SK-N-SH (cell line): ENCODE data around the gene SNURF. TPM values are rescaled to one million over a fixed set of nuclear protein-coding genes. Genes with fewer than 3 reads are reported as not detected.
"Not testable (repeated sequence)": the region's sequence is repeated elsewhere in the genome, so short reads cannot be mapped to it uniquely, and the experiment has no call there.

Source experiments
- CTCF ChIA-PET: fragments of 300-600, 350-600 bp; formaldehyde crosslinking; extraction: SDS; loops from one replicate; lab custom pipeline; 2021; lab: Yijun Ruan, JAX
- POLR2A ChIA-PET: fragments of 350-600 bp; sonication (Branson Sonifier 250); formaldehyde crosslinking; extraction: SDS; loops from one replicate; lab custom pipeline; 2020; ENCODE audit warnings: antibody characterized with exemption, inconsistent platforms; lab: Yijun Ruan, JAX
- DNase-seq: peaks from one replicate; pipeline ENCODE4 v3.0.0; 2012
- H2AFZ ChIP-seq: fragments of 200-600 bp; sonication (generic); 2 replicates; pipeline ENCODE4 v1.8.1; 2016; ENCODE audit warnings: antibody characterized with exemption, mild to moderate bottlenecking, low read depth
- H3F3A ChIP-seq: fragments of 200-600 bp; sonication (generic); replicated peaks from 2 replicates; pipeline ENCODE3; 2016; ENCODE audit warnings: antibody characterized with exemption, mild to moderate bottlenecking; ENCODE audit not compliant: insufficient read depth
- H3K27ac ChIP-seq, 2 experiments: fragments of 200-500 bp in 1 of 2; fragments of 200-600 bp in 1 of 2; sonication (Bioruptor generic) in 1 of 2; sonication (generic), shearing (Covaris generic) in 1 of 2; 2 replicates each; pipeline versions ENCODE4 v1.5.1 to v1.6.1; 2014 to 2016; ENCODE audit warnings: low read depth in 2 of 2, inconsistent platforms in 1 of 2, low read length in 1 of 2, mild to moderate bottlenecking in 1 of 2, mixed read lengths in 1 of 2
- H3K27me3 ChIP-seq: fragments of 200-600 bp; sonication (generic), shearing (Covaris generic); 2 replicates; pipeline ENCODE4 v1.6.1; 2016; ENCODE audit warnings: mixed run types; ENCODE audit not compliant: insufficient read depth
- H3K36me3 ChIP-seq, 2 experiments: fragments of 200-500 bp in 1 of 2; fragments of 200-600 bp in 1 of 2; sonication (Bioruptor generic) in 1 of 2; sonication (generic) in 1 of 2; replicated peaks in 1 of 2; 2 replicates each; pipeline versions ENCODE3 to v1.5.1; 2014 to 2016; ENCODE audit warnings: low read length in 1 of 2, mild to moderate bottlenecking in 1 of 2; ENCODE audit not compliant: insufficient read depth in 2 of 2, control insufficient read depth in 1 of 2
- H3K4me1 ChIP-seq, 2 experiments: fragments of 200-500 bp in 1 of 2; fragments of 200-600 bp in 1 of 2; sonication (Bioruptor generic) in 1 of 2; sonication (generic), shearing (Covaris generic) in 1 of 2; 2 replicates each; pipeline versions ENCODE4 v1.5.1 to v1.6.1; 2014 to 2016; ENCODE audit warnings: low read depth in 1 of 2, low read length in 1 of 2, mixed run types in 1 of 2; ENCODE audit not compliant: insufficient read depth in 2 of 2, control insufficient read depth in 1 of 2
- H3K4me2 ChIP-seq: fragments of 200-600 bp; sonication (generic), shearing (Covaris generic); 2 replicates; pipeline ENCODE4 v1.6.1; 2017; ENCODE audit warnings: mixed run types
- H3K4me3 ChIP-seq, 2 experiments: fragments of 200-500 bp in 1 of 2; fragments of 200-600 bp in 1 of 2; sonication (Bioruptor generic) in 1 of 2; sonication (generic), shearing (Covaris generic) in 1 of 2; 2 replicates each; pipeline versions ENCODE4 v1.5.1 to v1.8.1; 2014 to 2016; ENCODE audit warnings: low read depth in 2 of 2, inconsistent platforms in 1 of 2, low read length in 1 of 2, mild to moderate bottlenecking in 1 of 2, mixed read lengths in 1 of 2, moderate library complexity in 1 of 2
- H3K79me2 ChIP-seq: fragments of 200-600 bp; sonication (generic); 2 replicates; pipeline ENCODE4 v1.8.1; 2017; ENCODE audit warnings: mild to moderate bottlenecking; ENCODE audit not compliant: insufficient read depth
- H3K9ac ChIP-seq: fragments of 200-600 bp; sonication (generic); 2 replicates; pipeline ENCODE4 v1.6.1; 2017; ENCODE audit warnings: mixed run types
- H3K9me2 ChIP-seq: fragments of 200-600 bp; sonication (generic); 2 replicates; pipeline ENCODE4 v1.6.1; 2017; ENCODE audit warnings: mixed run types
- H3K9me3 ChIP-seq: fragments of 200-600 bp; sonication (generic); 2 replicates; pipeline ENCODE4 v1.6.1; 2017; ENCODE audit warnings: mixed run types, mild to moderate bottlenecking, moderate library complexity
- H4K20me1 ChIP-seq: fragments of 200-600 bp; sonication (generic); 2 replicates; pipeline ENCODE4 v1.6.1; 2017; ENCODE audit warnings: mild to moderate bottlenecking, mixed run types; ENCODE audit not compliant: insufficient read depth
- ELF1 ChIP-seq: IDR thresholded peaks from 2 replicates; pipeline ENCODE4 v1.4.0; 2012
- EP300 ChIP-seq, 2 experiments: IDR thresholded peaks; 2 replicates each; pipeline versions ENCODE4 v1.4.0 to v1.6.1; 2012; ENCODE audit warnings: borderline replicate concordance in 1 of 2, low read depth in 1 of 2, low read length in 1 of 2
- GABPA ChIP-seq: IDR thresholded peaks from 2 replicates; pipeline ENCODE4 v1.4.0; 2012; ENCODE audit warnings: low read depth, mild to moderate bottlenecking
- NRF1 ChIP-seq: IDR thresholded peaks from 2 replicates; pipeline ENCODE4 v1.6.1; 2012; ENCODE audit warnings: low read depth, mild to moderate bottlenecking, low read length
- POLR2AphosphoS5 ChIP-seq: IDR thresholded peaks from 2 replicates; pipeline ENCODE4 v1.6.1; 2012; ENCODE audit warnings: low read depth, low read length
- RAD21 ChIP-seq: IDR thresholded peaks from 2 replicates; pipeline ENCODE4 v1.6.1; 2012; ENCODE audit warnings: mild to moderate bottlenecking, low read length
- RFX5 ChIP-seq: IDR thresholded peaks from 2 replicates; pipeline ENCODE4 v1.6.1; 2012; ENCODE audit warnings: mild to moderate bottlenecking, improper control_type of control experiment, low read length
- SMC3 ChIP-seq: IDR thresholded peaks from 2 replicates; pipeline ENCODE4 v1.6.1; 2012; ENCODE audit warnings: low read depth, low read length, improper control_type of control experiment
- USF1 ChIP-seq: IDR thresholded peaks from 2 replicates; pipeline ENCODE4 v1.4.0; 2012; ENCODE audit warnings: low read depth, borderline replicate concordance
- USF2 ChIP-seq: fragments of 150-350 bp; IDR thresholded peaks from 2 replicates; pipeline ENCODE4 v1.6.1; 2017; ENCODE audit warnings: antibody characterized with exemption, low read length, low read depth, borderline replicate concordance
- YY1 ChIP-seq: IDR thresholded peaks from 2 replicates; pipeline ENCODE4 v1.4.0; 2012; ENCODE audit warnings: low read depth, mild to moderate bottlenecking
- WGBS: methylation state at CpG from one replicate; pipeline ENCODE4 v1.1.6; 2017; ENCODE audit warnings: low lambda C conversion rate; 5-methylcytosine and 5-hydroxymethylcytosine counted together
- polyA plus RNA-seq, 3 experiments: library from polyadenylated mRNA; depleted of rRNA; stranded (reverse); fragments of >200 nt; gene quantifications; 2 replicates each; pipeline ENCODE4 v1.2.3, GENCODE V29; 2012

The SNURF gene
- polyA plus RNA-seq, 1 of the 3 experiments (the other 2 are of a cell fraction): 16.0 TPM

- POLR2A ChIA-PET: no interaction called here
- no peak for DNase-seq
- Histone ChIP-seq H3K27ac (no peak overlapping the region), H3K9ac (no peak overlapping the region), H2AFZ (no peak overlapping the region), H3K79me2 (no peaks in the 10 kb centered on the region), H3K27me3 (no peaks in the 10 kb centered on the region), H3K36me3 (peaks cover 0 to 4% of the 10 kb centered on the region in 2 experiments), H3K4me1 (no peaks in the 10 kb centered on the region), H3K4me2 (no peak overlapping the region), H3K9me3 (no peaks in the 10 kb centered on the region)
- 59% methylated on average over 14 of the region's 14 CpGs for WGBS
- CTCF ChIA-PET: no interaction called here
- TF ChIP-seq ELF1: no peak
- TF ChIP-seq, all 33 proteins: peak for 0
- Histone ChIP-seq H3K4me3 (no peak overlapping the region), H4K20me1 (no peaks in the 10 kb centered on the region), H3F3A (no peaks in the 10 kb centered on the region), H3K9me2 (no peaks in the 10 kb centered on the region)
These were observed 37.4 kb upstream of the SNURF start for GRCh38 chr15:24917431-24917830.

DNA sequence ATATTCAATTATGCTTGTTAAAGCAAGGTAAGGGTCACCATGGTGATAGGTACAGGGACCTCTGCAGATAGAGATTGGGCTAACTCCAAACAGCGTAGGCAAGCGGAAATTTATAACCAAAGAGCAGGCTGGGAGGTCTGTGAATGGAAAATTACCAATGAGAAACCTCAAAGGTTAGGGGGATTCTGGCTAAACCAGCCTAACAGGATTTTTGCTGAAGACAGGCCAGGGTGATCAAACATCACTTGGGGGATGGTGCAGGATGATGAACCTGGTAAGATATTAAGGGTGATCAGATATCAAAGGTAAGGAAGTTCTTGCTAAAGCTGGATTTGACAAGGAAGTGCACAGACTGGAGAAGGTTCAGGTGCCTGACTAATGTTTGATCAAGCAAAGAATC, 35.3 kb upstream of the SNURF start:
- no peak for TF ChIP-seq USF2
- TF ChIP-seq SMC3: no peak
- TF ChIP-seq EP300 (IDR thresholded peaks at IDR 0.05; ENCODE audit: borderline replicate concordance in 1 of 2, low read depth in 1 of 2, low read length in 1 of 2): no peak
- no peak for TF ChIP-seq NRF1
- no peak for TF ChIP-seq GABPA
- TF ChIP-seq YY1: no peak
- TF ChIP-seq USF1: no peak
- TF ChIP-seq POLR2AphosphoS5: no peak
- no peak for TF ChIP-seq RAD21
- TF ChIP-seq RFX5: no peak
- no peaks in the 10 kb centered on the region for H3K4me1 ChIP-seq
- peaks cover 0 to 4% of the 10 kb centered on the region in 2 experiments for H3K36me3 ChIP-seq
- ChIA-PET CTCF (no interaction called here), POLR2A (no interaction called here)
- H2AFZ ChIP-seq: no peak overlapping the region
- no peaks in the 10 kb centered on the region for H3K79me2 ChIP-seq
- DNase-seq: no peak
- H4K20me1 ChIP-seq: no peaks in the 10 kb centered on the region
- H3K27me3 ChIP-seq: no peaks in the 10 kb centered on the region
- H3K9ac ChIP-seq: no peak overlapping the region
- H3F3A ChIP-seq: no peaks in the 10 kb centered on the region
- WGBS: 28% methylated on average over 2 of the region's 2 CpGs
- H3K9me3 ChIP-seq: no peaks in the 10 kb centered on the region
- H3K9me2 ChIP-seq: no peaks in the 10 kb centered on the region
- no peak overlapping the region for H3K4me3 ChIP-seq
- no peak overlapping the region for H3K27ac ChIP-seq
- H3K4me2 ChIP-seq: no peak overlapping the region

DNA sequence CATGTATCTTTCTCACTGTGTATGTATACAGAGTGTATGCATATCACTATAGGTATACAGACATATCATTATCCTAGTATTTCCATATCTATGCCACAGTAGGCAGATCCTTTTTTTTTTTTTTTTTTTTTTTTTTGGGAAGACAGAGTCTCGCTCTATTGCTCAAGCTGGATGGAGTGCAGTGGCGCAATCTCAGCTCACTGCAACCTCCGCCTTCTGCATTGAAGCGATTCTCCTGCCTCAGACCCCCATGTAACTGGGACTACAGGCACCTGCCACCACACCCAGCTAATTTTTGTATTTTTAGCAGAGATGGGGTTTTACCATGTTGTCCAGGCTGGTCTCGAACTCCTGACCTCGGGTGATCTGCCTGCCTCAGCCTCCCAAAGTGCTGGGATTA, 32.0 kb upstream of the SNURF start:
- H3K9ac ChIP-seq, H3K27ac ChIP-seq, H3F3A ChIP-seq, H3K79me2 ChIP-seq, H3K27me3 ChIP-seq, H3K9me3 ChIP-seq, H3K4me3 ChIP-seq, CTCF ChIA-PET, H4K20me1 ChIP-seq, H3K4me2 ChIP-seq, H3K36me3 ChIP-seq, POLR2A ChIA-PET, H3K4me1 ChIP-seq, DNase-seq, H2AFZ ChIP-seq, H3K9me2 ChIP-seq: not testable (repeated sequence)
- 30% methylated on average over 6 of the region's 6 CpGs for WGBS
